Liver (tissue), 9 donors: ENCODE results near the gene AQR. TPM values are rescaled to one million over a fixed set of nuclear protein-coding genes. Genes with fewer than 3 reads are reported as not detected.

Experiments used
- DNase-seq: peaks from one replicate; pipeline ENCODE4 v3.0.0-alpha.2; 2017; ENCODE audit warnings: low spot score
- H3K27ac ChIP-seq, 2 donors: one replicate each; pipeline ENCODE4 v1.7.0; 2013; ENCODE audit warnings: inconsistent platforms in 2 of 2, low read length in 2 of 2, control low read depth in 1 of 2, low read depth in 1 of 2, mild to moderate bottlenecking in 1 of 2
- H3K27me3 ChIP-seq, 4 donors: one replicate each; pipeline versions ENCODE4 v1.6.1 to v1.7.0; 2013; ENCODE audit warnings: low read length in 3 of 4, inconsistent platforms in 1 of 4, mild to moderate bottlenecking in 1 of 4, moderate library complexity in 1 of 4; ENCODE audit not compliant: control insufficient read depth in 4 of 4, insufficient read depth in 4 of 4
- H3K36me3 ChIP-seq, 4 donors: one replicate each; pipeline versions ENCODE4 v1.6.1 to v1.7.0; 2013; ENCODE audit warnings: low read length in 3 of 4, mild to moderate bottlenecking in 3 of 4, low read depth in 1 of 4, moderate library complexity in 1 of 4; ENCODE audit not compliant: control insufficient read depth in 4 of 4, insufficient read depth in 3 of 4
- H3K4me1 ChIP-seq, 4 donors: one replicate each; pipeline versions ENCODE4 v1.6.1 to v1.7.0; 2013; ENCODE audit warnings: low read length in 3 of 4, mild to moderate bottlenecking in 3 of 4, moderate library complexity in 1 of 4; ENCODE audit not compliant: control insufficient read depth in 4 of 4, insufficient read depth in 4 of 4
- H3K4me3 ChIP-seq, 3 donors: one replicate each; pipeline versions ENCODE4 v1.6.1 to v1.7.0; 2013; ENCODE audit warnings: low read length in 3 of 3, control low read depth in 1 of 3, low read depth in 1 of 3, mild to moderate bottlenecking in 1 of 3
- H3K9ac ChIP-seq, 2 donors: one replicate each; pipeline ENCODE4 v1.7.0; 2013; ENCODE audit warnings: low read length in 2 of 2, mild to moderate bottlenecking in 2 of 2, moderate library complexity in 2 of 2, control low read depth in 1 of 2, low read depth in 1 of 2
- H3K9me3 ChIP-seq, 4 donors: one replicate each; pipeline versions ENCODE4 v1.6.1 to v1.7.0; 2013; ENCODE audit warnings: low read length in 3 of 4; ENCODE audit not compliant: control insufficient read depth in 4 of 4
- CTCF ChIP-seq: fragments of 150-350 bp; IDR thresholded peaks from 2 replicates; pipeline ENCODE4 v1.5.1; 2017; ENCODE audit warnings: improper control_type of control experiment, low read depth, low read length; ENCODE audit not compliant: missing input control
- EGR1 ChIP-seq, 2 donors: IDR thresholded peaks; 2 replicates each; pipeline ENCODE4 v1.6.1; 2016 to 2018; ENCODE audit warnings: antibody characterized with exemption in 2 of 2, low read depth in 2 of 2
- FOXA1 ChIP-seq: IDR thresholded peaks from 2 replicates; pipeline ENCODE4 v1.6.1; 2016; ENCODE audit warnings: antibody characterized with exemption
- FOXA2 ChIP-seq: IDR thresholded peaks from 2 replicates; pipeline ENCODE4 v1.6.1; 2016; ENCODE audit warnings: antibody characterized with exemption
- GABPA ChIP-seq, 2 donors: IDR thresholded peaks in 1 of 2; conservative IDR thresholded peaks in 1 of 2; 2 replicates each; pipeline ENCODE4 v1.6.1; 2016; ENCODE audit warnings: antibody characterized with exemption in 2 of 2, mild to moderate bottlenecking in 1 of 2, moderate library complexity in 1 of 2
- HNF4A ChIP-seq, 2 donors: conservative IDR thresholded peaks; 2 replicates each; pipeline ENCODE4 v1.6.1; 2016; ENCODE audit warnings: antibody characterized with exemption in 2 of 2, mild to moderate bottlenecking in 2 of 2
- HNF4G ChIP-seq: IDR thresholded peaks from 2 replicates; pipeline ENCODE4 v1.6.1; 2016; ENCODE audit warnings: antibody characterized with exemption
- JUND ChIP-seq, 2 donors: IDR thresholded peaks; 2 replicates each; pipeline ENCODE4 v1.6.1; 2016; ENCODE audit warnings: antibody characterized with exemption in 2 of 2
- NR2F2 ChIP-seq: IDR thresholded peaks from 2 replicates; pipeline ENCODE4 v1.6.1; 2016; ENCODE audit warnings: antibody characterized with exemption
- RAD21 ChIP-seq, 2 donors: IDR thresholded peaks; 2 replicates each; pipeline ENCODE4 v1.6.1; 2016; ENCODE audit warnings: antibody characterized with exemption in 2 of 2, mild to moderate bottlenecking in 2 of 2
- REST ChIP-seq: IDR thresholded peaks from 2 replicates; pipeline ENCODE4 v1.6.1; 2016; ENCODE audit warnings: antibody characterized with exemption, mild to moderate bottlenecking
- RXRA ChIP-seq, 2 donors: IDR thresholded peaks; 2 replicates each; pipeline ENCODE4 v1.6.1; 2017 to 2018; ENCODE audit warnings: antibody characterized with exemption in 2 of 2, mild to moderate bottlenecking in 1 of 2
- SP1 ChIP-seq: IDR thresholded peaks from 2 replicates; pipeline ENCODE4 v1.6.1; 2018; ENCODE audit warnings: antibody characterized with exemption, mild to moderate bottlenecking
- TAF1 ChIP-seq: conservative IDR thresholded peaks from 2 replicates; pipeline ENCODE4 v1.6.1; 2016; ENCODE audit warnings: antibody characterized with exemption, mild to moderate bottlenecking
- YY1 ChIP-seq: IDR thresholded peaks from 2 replicates; pipeline ENCODE4 v1.6.1; 2016; ENCODE audit warnings: antibody characterized with exemption, mild to moderate bottlenecking
- WGBS: extraction: QIAGEN DNeasy Blood & Tissue Kit; methylation state at CpG from one replicate; pipeline ENCODE4 v1.1.7; 2013; 5-methylcytosine and 5-hydroxymethylcytosine counted together
- polyA plus RNA-seq, 2 donors: library from polyadenylated mRNA; stranded (reverse) in 1 of 2; unstranded in 1 of 2; fragments of 200-250 nt in 1 of 2; fragments of >200 nt in 1 of 2; fragmentation: Nextera tagmentation in 1 of 2; extraction: Ambion mirVana in 1 of 2; gene quantifications; one replicate each; pipeline versions ENCODE4 v1.2.1 to v1.2.3, GENCODE V29; 2013 to 2015
- total RNA-seq, 2 donors: library from RNA; depleted of rRNA; stranded (reverse); fragments of >200 nt; gene quantifications; one replicate each; pipeline ENCODE4 v1.2.3, GENCODE V29; 2014
- TF ChIP-seq, protein P1 (sequence below): IDR thresholded peaks from 2 replicates; pipeline ENCODE4 v1.6.1; 2016; ENCODE audit warnings: antibody characterized with exemption
- TF ChIP-seq, protein P2 (sequence below): IDR thresholded peaks from 2 replicates; pipeline ENCODE4 v1.6.1; 2016; ENCODE audit warnings: antibody characterized with exemption
- TF ChIP-seq, protein P3 (sequence below): IDR thresholded peaks from 2 replicates; pipeline ENCODE4 v1.6.1; 2016; ENCODE audit warnings: antibody characterized with exemption
- donor health status: healthy.
- donor health status: healthy.
- donor health status: healthy.
- donor health status: healthy.
- donor health status: healthy.

The AQR gene
- total and polyA plus RNA-seq, 4 donors = 3.4 to 14.3 (median 8.7) TPM

DNA sequence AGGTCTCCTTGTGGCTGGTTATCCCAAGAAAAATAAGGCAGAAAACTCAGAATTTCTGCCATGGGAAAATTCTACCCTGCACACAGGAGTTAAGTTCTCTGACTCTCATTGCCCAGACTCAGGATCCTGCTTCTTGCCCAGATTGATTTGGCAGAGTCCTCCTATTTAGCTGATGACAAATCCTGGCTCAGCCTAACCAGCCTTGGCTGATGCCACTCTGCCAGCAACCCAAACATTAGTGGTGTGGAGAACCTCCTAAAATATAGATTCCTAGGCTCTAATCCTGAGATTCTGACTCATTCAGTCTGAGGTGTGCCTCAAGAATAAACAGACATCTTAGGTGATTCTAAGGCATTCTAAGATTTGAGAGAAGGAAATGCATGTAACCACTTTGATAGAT lies 113.6 kb downstream of the AQR start:
- Histone ChIP-seq H3K4me1 (peaks cover 0 to 25% (median 12%) of the 10 kb centered on the region in 4 donors), H3K9ac (no peak overlapping the region), H3K36me3 (peaks cover 4 to 21% (median 12%) of the 10 kb centered on the region in 4 donors), H3K27me3 (no peaks in the 10 kb centered on the region), H3K27ac (no peak overlapping the region), H3K4me3 (no peak overlapping the region), H3K9me3 (no peaks in the 10 kb centered on the region)
- TF ChIP-seq, protein P1, sequence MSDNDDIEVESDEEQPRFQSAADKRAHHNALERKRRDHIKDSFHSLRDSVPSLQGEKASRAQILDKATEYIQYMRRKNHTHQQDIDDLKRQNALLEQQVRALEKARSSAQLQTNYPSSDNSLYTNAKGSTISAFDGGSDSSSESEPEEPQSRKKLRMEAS = no peak
- TF ChIP-seq RXRA (IDR thresholded peaks at IDR 0.05) (no peak), TAF1 (no peak), NR2F2 (no peak), HNF4A (conservative IDR thresholded peaks at IDR 0.05) (no peak), YY1 (no peak), REST (no peak), RAD21 (IDR thresholded peaks at IDR 0.05) (no peak), CTCF (no peak), SP1 (no peak), HNF4G (no peak), FOXA1 (no peak), GABPA (IDR thresholded peaks at IDR 0.05 in 1 of 2, conservative IDR thresholded peaks at IDR 0.05 in 1 of 2) (no peak), EGR1 (IDR thresholded peaks at IDR 0.05; ENCODE audit: low read depth in 2 of 2) (no peak), JUND (IDR thresholded peaks at IDR 0.05) (no peak)
- TF ChIP-seq, protein P2, sequence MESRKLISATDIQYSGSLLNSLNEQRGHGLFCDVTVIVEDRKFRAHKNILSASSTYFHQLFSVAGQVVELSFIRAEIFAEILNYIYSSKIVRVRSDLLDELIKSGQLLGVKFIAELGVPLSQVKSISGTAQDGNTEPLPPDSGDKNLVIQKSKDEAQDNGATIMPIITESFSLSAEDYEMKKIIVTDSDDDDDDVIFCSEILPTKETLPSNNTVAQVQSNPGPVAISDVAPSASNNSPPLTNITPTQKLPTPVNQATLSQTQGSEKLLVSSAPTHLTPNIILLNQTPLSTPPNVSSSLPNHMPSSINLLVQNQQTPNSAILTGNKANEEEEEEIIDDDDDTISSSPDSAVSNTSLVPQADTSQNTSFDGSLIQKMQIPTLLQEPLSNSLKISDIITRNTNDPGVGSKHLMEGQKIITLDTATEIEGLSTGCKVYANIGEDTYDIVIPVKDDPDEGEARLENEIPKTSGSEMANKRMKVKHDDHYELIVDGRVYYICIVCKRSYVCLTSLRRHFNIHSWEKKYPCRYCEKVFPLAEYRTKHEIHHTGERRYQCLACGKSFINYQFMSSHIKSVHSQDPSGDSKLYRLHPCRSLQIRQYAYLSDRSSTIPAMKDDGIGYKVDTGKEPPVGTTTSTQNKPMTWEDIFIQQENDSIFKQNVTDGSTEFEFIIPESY = no peak
- TF ChIP-seq, protein P3, sequence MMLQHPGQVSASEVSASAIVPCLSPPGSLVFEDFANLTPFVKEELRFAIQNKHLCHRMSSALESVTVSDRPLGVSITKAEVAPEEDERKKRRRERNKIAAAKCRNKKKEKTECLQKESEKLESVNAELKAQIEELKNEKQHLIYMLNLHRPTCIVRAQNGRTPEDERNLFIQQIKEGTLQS = no peak
- no peak for DNase-seq

GRCh38 chr15:34855413-34855812 lies 114.1 kb downstream of the AQR start:
- Histone ChIP-seq H3K36me3 (peaks cover 4 to 18% (median 12%) of the 10 kb centered on the region in 4 donors), H3K27me3 (no peaks in the 10 kb centered on the region), H3K4me1 (peaks cover 0 to 25% (median 12%) of the 10 kb centered on the region in 4 donors), H3K4me3 (no peak overlapping the region), H3K9me3 (no peaks in the 10 kb centered on the region), H3K9ac (no peak overlapping the region), H3K27ac (no peak overlapping the region)
- DNase-seq = no peak
- 56% methylated on average over 1 of the region's 1 CpG for WGBS
- TF ChIP-seq HNF4A (conservative IDR thresholded peaks at IDR 0.05) (no peak), RAD21 (IDR thresholded peaks at IDR 0.05) (no peak), YY1 (no peak), FOXA2 (no peak), FOXA1 (no peak), RXRA (IDR thresholded peaks at IDR 0.05) (no peak), NR2F2 (no peak), EGR1 (IDR thresholded peaks at IDR 0.05; ENCODE audit: low read depth in 2 of 2) (no peak), HNF4G (no peak), REST (no peak), GABPA (IDR thresholded peaks at IDR 0.05 in 1 of 2, conservative IDR thresholded peaks at IDR 0.05 in 1 of 2) (no peak), SP1 (no peak), TAF1 (no peak), JUND (IDR thresholded peaks at IDR 0.05) (no peak)
- TF ChIP-seq, protein P1 = no peak
- TF ChIP-seq, protein P3 = no peak
